H1 (cell line): Measurements from ENCODE around the gene C3AR1. TPM values are rescaled to one million over a fixed set of nuclear protein-coding genes. Genes with fewer than 3 reads are reported as not detected.

Experiments
- CTCF ChIA-PET: fragments of 300-600 bp; sonication (Branson Sonifier 250); formaldehyde crosslinking; loops from one replicate; lab custom pipeline; 2021; ENCODE audit not compliant: partially characterized antibody; lab: Charles Lee
- POLR2A ChIA-PET: fragments of 300-600 bp; sonication (Branson Sonifier 250); formaldehyde crosslinking; loops from one replicate; lab custom pipeline; 2021; ENCODE audit warnings: inconsistent platforms; ENCODE audit not compliant: partially characterized antibody; lab: Charles Lee
- DNase-seq, 2 experiments: peaks; one replicate each; pipeline versions ENCODE4 v3.0.0 to v3.0.0-alpha.2; 2010 to 2022; ENCODE audit warnings: low spot score in 2 of 2, low read depth in 1 of 2, mixed read lengths in 1 of 2
- FAIRE-seq: peaks from 2 replicates; lab custom pipeline; 2011; peaks lifted over from hg19 to GRCh38; lab: Jason Lieb, UNC
- H2AFZ ChIP-seq: 2 replicates; pipeline ENCODE4 v1.8.1; 2012; ENCODE audit warnings: low read length, inconsistent platforms
- H2AK5ac ChIP-seq: 2 replicates; pipeline ENCODE4 v1.6.1; 2013; ENCODE audit warnings: low read depth, low read length
- H2BK120ac ChIP-seq: replicated peaks from 2 replicates; pipeline ENCODE3; 2013; ENCODE audit warnings: low read depth, low read length, inconsistent platforms
- H2BK12ac ChIP-seq: 2 replicates; pipeline ENCODE4 v1.6.1; 2013; ENCODE audit warnings: low read depth, low read length
- H2BK15ac ChIP-seq: 2 replicates; pipeline ENCODE4 v1.6.1; 2013; ENCODE audit warnings: low read length
- H2BK20ac ChIP-seq: 2 replicates; pipeline ENCODE4 v1.6.1; 2013; ENCODE audit warnings: low read length
- H2BK5ac ChIP-seq: 2 replicates; pipeline ENCODE4 v1.6.1; 2013; ENCODE audit warnings: low read depth, low read length
- H3K14ac ChIP-seq: 2 replicates; pipeline ENCODE4 v1.6.1; 2013; ENCODE audit warnings: inconsistent platforms; ENCODE audit not compliant: insufficient read length
- H3K18ac ChIP-seq: 2 replicates; pipeline ENCODE4 v1.6.1; 2013; ENCODE audit warnings: low read length; ENCODE audit errors: extremely low read depth
- H3K23ac ChIP-seq: 2 replicates; pipeline ENCODE4 v1.6.1; 2013; ENCODE audit warnings: inconsistent platforms; ENCODE audit not compliant: insufficient read length
- H3K23me2 ChIP-seq: 2 replicates; pipeline ENCODE4 v1.6.1; 2013; ENCODE audit warnings: low read depth, low read length
- H3K27ac ChIP-seq: 2 replicates; pipeline ENCODE4 v1.6.1; 2011; ENCODE audit warnings: low read depth, low read length, inconsistent platforms
- H3K27me3 ChIP-seq, 4 experiments: replicated peaks in 1 of 4; 1 replicate in 1 of 4; 2 replicates in 3 of 4; pipeline versions ENCODE4 v1.6.1 to v1.8.1; 2011 to 2013; ENCODE audit warnings: low read length in 3 of 4, mild to moderate bottlenecking in 3 of 4, inconsistent platforms in 2 of 4, mixed read lengths in 2 of 4, moderate library complexity in 1 of 4; ENCODE audit not compliant: control insufficient read depth in 3 of 4, insufficient read depth in 3 of 4; ENCODE audit errors: extremely low read depth in 1 of 4
- H3K36me3 ChIP-seq, 4 experiments: 2 replicates each; pipeline versions ENCODE4 v1.6.1 to v1.8.1; 2011 to 2013; ENCODE audit warnings: mild to moderate bottlenecking in 4 of 4, low read length in 3 of 4, moderate library complexity in 2 of 4, control low read depth in 1 of 4, inconsistent platforms in 1 of 4; ENCODE audit not compliant: insufficient read depth in 4 of 4, control insufficient read depth in 2 of 4
- H3K4ac ChIP-seq: replicated peaks from 2 replicates; pipeline ENCODE3; 2013; ENCODE audit warnings: low read length, low read depth, mixed read lengths, inconsistent platforms; ENCODE audit not compliant: insufficient read length
- H3K4me1 ChIP-seq, 4 experiments: replicated peaks in 1 of 4; 1 replicate in 1 of 4; 2 replicates in 3 of 4; pipeline versions ENCODE4 v1.6.1 to v1.8.1; 2011 to 2013; ENCODE audit warnings: low read length in 3 of 4, inconsistent platforms in 2 of 4, mixed read lengths in 1 of 4; ENCODE audit not compliant: insufficient read depth in 4 of 4, control insufficient read depth in 3 of 4
- H3K4me2 ChIP-seq, 2 experiments: 2 replicates each; pipeline versions ENCODE4 v1.6.1 to v1.8.1; 2011 to 2013; ENCODE audit warnings: low read depth in 2 of 2, low read length in 2 of 2, control low read depth in 1 of 2, inconsistent platforms in 1 of 2, mild to moderate bottlenecking in 1 of 2; ENCODE audit not compliant: insufficient read depth in 1 of 2
- H3K4me3 ChIP-seq, 4 experiments: fragments of 200-600, 300-600 bp in 1 of 4; sonication (generic), shearing (Covaris generic), sonication (Bioruptor Twin) in 1 of 4; 2 replicates each; pipeline versions ENCODE4 v1.5.1 to v1.8.1; 2011 to 2016; ENCODE audit warnings: low read length in 4 of 4, low read depth in 3 of 4, control low read depth in 2 of 4, inconsistent platforms in 2 of 4, mild to moderate bottlenecking in 2 of 4, mixed read lengths in 1 of 4, moderate library complexity in 1 of 4; ENCODE audit not compliant: insufficient read depth in 2 of 4; ENCODE audit errors: extremely low read depth in 1 of 4
- H3K56ac ChIP-seq: replicated peaks from 2 replicates; pipeline ENCODE3; 2013; ENCODE audit warnings: low read depth, mild to moderate bottlenecking, mixed read lengths, low read length, inconsistent platforms; ENCODE audit not compliant: insufficient read length
- H3K79me1 ChIP-seq: 2 replicates; pipeline ENCODE4 v1.6.1; 2013; ENCODE audit warnings: low read depth, low read length, control low read depth
- H3K79me2 ChIP-seq, 2 experiments: 2 replicates each; pipeline versions ENCODE4 v1.6.1 to v1.8.1; 2012 to 2013; ENCODE audit warnings: low read length in 2 of 2, mild to moderate bottlenecking in 2 of 2, inconsistent platforms in 1 of 2; ENCODE audit not compliant: insufficient read depth in 2 of 2, control insufficient read depth in 1 of 2
- H3K9ac ChIP-seq, 4 experiments: replicated peaks in 1 of 4; 1 replicate in 1 of 4; 2 replicates in 3 of 4; pipeline versions ENCODE4 v1.6.1 to v1.8.1; 2011 to 2013; ENCODE audit warnings: low read depth in 3 of 4, low read length in 3 of 4, control low read depth in 2 of 4, mild to moderate bottlenecking in 2 of 4, moderate library complexity in 2 of 4, inconsistent platforms in 1 of 4; ENCODE audit errors: extremely low read depth in 1 of 4
- H3K9me3 ChIP-seq, 2 experiments: 2 replicates each; pipeline versions ENCODE4 v1.6.1 to v1.8.1; 2012 to 2013; ENCODE audit warnings: mild to moderate bottlenecking in 2 of 2, moderate library complexity in 2 of 2, control low read depth in 1 of 2, inconsistent platforms in 1 of 2, low read depth in 1 of 2, low read length in 1 of 2, mixed read lengths in 1 of 2; ENCODE audit not compliant: insufficient read depth in 2 of 2
- H4K20me1 ChIP-seq, 2 experiments: replicated peaks in 1 of 2; 2 replicates each; pipeline versions ENCODE3 to v1.8.1; 2011 to 2013; ENCODE audit warnings: inconsistent platforms in 2 of 2, low read length in 2 of 2, mild to moderate bottlenecking in 1 of 2; ENCODE audit not compliant: insufficient read depth in 2 of 2, control insufficient read depth in 1 of 2
- H4K5ac ChIP-seq: 2 replicates; pipeline ENCODE4 v1.6.1; 2013; ENCODE audit warnings: low read length, low read depth, mixed read lengths, inconsistent platforms; ENCODE audit not compliant: insufficient read length
- H4K8ac ChIP-seq: 2 replicates; pipeline ENCODE4 v1.8.0; 2013; ENCODE audit warnings: mild to moderate bottlenecking, moderate library complexity, low read length, inconsistent platforms; ENCODE audit not compliant: insufficient read depth; ENCODE audit errors: extremely low read depth
- H4K91ac ChIP-seq: replicated peaks from 2 replicates; pipeline ENCODE3; 2013; ENCODE audit warnings: low read length, mixed read lengths, inconsistent platforms; ENCODE audit not compliant: insufficient read length
- BCL11A ChIP-seq, 2 experiments: IDR thresholded peaks; one replicate each; pipeline ENCODE4 v1.6.1; 2011; ENCODE audit warnings: low read depth in 2 of 2, low read length in 2 of 2, mild to moderate bottlenecking in 2 of 2
- CHD1 ChIP-seq: IDR thresholded peaks from 2 replicates; pipeline ENCODE4 v1.6.1; 2012; ENCODE audit warnings: low read depth, low read length, improper control_type of control experiment
- FOSL1 ChIP-seq: IDR thresholded peaks from 2 replicates; pipeline ENCODE4 v1.6.1; 2011; ENCODE audit warnings: mild to moderate bottlenecking, low read depth, low read length, moderate library complexity; ENCODE audit not compliant: insufficient read depth
- JUND ChIP-seq: IDR thresholded peaks from 2 replicates; pipeline ENCODE4 v1.6.1; 2011; ENCODE audit warnings: mild to moderate bottlenecking, improper control_type of control experiment, low read length
- KDM1A ChIP-seq: fragments of 200-600, 300-600 bp; sonication (generic); IDR thresholded peaks from 2 replicates; pipeline ENCODE4 v1.7.1; 2016; ENCODE audit warnings: mild to moderate bottlenecking, low read length, borderline replicate concordance
- MAX ChIP-seq: IDR thresholded peaks from 2 replicates; pipeline ENCODE4 v1.6.1; 2012; ENCODE audit warnings: inconsistent platforms
- SIN3A ChIP-seq, 2 experiments: IDR thresholded peaks in 1 of 2; conservative IDR thresholded peaks in 1 of 2; 2 replicates each; pipeline ENCODE4 v1.6.1; 2011 to 2012; ENCODE audit warnings: low read length in 2 of 2, improper control_type of control experiment in 1 of 2, low read depth in 1 of 2, mild to moderate bottlenecking in 1 of 2
- SIX5 ChIP-seq: IDR thresholded peaks from 2 replicates; pipeline ENCODE4 v1.6.1; 2011; ENCODE audit warnings: mild to moderate bottlenecking, low read depth, low read length
- SP4 ChIP-seq: IDR thresholded peaks from 2 replicates; pipeline ENCODE4 v1.6.1; 2012; ENCODE audit warnings: low read length, inconsistent platforms
- SRF ChIP-seq: IDR thresholded peaks from 2 replicates; pipeline ENCODE4 v1.6.1; 2011; ENCODE audit warnings: mild to moderate bottlenecking, low read depth, low read length, moderate library complexity
- TAF1 ChIP-seq: IDR thresholded peaks from 2 replicates; pipeline ENCODE4 v1.6.1; 2011; ENCODE audit warnings: mild to moderate bottlenecking, low read depth, low read length
- TBP ChIP-seq: IDR thresholded peaks from 2 replicates; pipeline ENCODE4 v1.6.1; 2011; ENCODE audit warnings: low read depth, low read length, improper control_type of control experiment
- WGBS, 2 experiments: shearing (Covaris generic) in 1 of 2; methylation state at CpG; one replicate each; pipeline versions ENCODE4 v1.1.6 to v1.1.7; 2013 to 2015; ENCODE audit warnings: low lambda C conversion rate in 2 of 2, mixed read lengths in 2 of 2, inconsistent platforms in 1 of 2, low coverage in 1 of 2, missing lambda C conversion rate in 1 of 2; ENCODE audit not compliant: insufficient replicate concordance in 2 of 2, insufficient coverage in 1 of 2, insufficient read length in 1 of 2; ENCODE audit errors: extremely low coverage in 1 of 2, missing lambda C conversion rate in 1 of 2; 5-methylcytosine and 5-hydroxymethylcytosine counted together
- polyA plus RNA-seq, 7 experiments: library from polyadenylated mRNA; depleted of rRNA in 3 of 7; stranded (reverse) in 5 of 7; unstranded in 2 of 7; fragments of >200 nt in 5 of 7; fragments of 200-250 nt in 2 of 7; gene quantifications; 1 replicate in 5 of 7; 2 replicates in 1 of 7; 4 replicates in 1 of 7; pipeline versions ENCODE4 v1.2.1 to v1.2.3, GENCODE V29; 2011 to 2013; ENCODE audit warnings: missing spikeins in 2 of 7, mixed read lengths in 2 of 7
- total RNA-seq: library from RNA; stranded (reverse); fragmentation: NEBNext Ultra II Directional; extraction: Animal tissue kit (Norgen Biotek cat#: 25700); gene quantifications from 2 replicates; pipeline ENCODE4 v1.2.1, GENCODE V29; 2021

Gene C3AR1
- total and polyA plus RNA-seq, 2 of the 8 experiments (the other 6 are each of a cell fraction or from before 2014, with no cell fraction given): not detected

- Histone ChIP-seq H2BK120ac (no peak overlapping the region), H3K4me3 (peak overlapping the region; percentile 80 to 91 (median 88); a peak in 7 of 8 replicates), H3K79me2 (peaks cover 0 to 19% of the 10 kb centered on the region in 2 experiments; a peak in 1 of 4 replicates), H4K20me1 (peaks cover 0 to 2% of the 10 kb centered on the region in 2 experiments), H3K4ac (no peak overlapping the region), H2BK12ac (no peak overlapping the region), H3K9ac (peak overlapping the region in 1 of 4 experiments; percentile 52; a peak in 1 of 7 replicates), H3K36me3 (no peaks in the 10 kb centered on the region), H3K27ac (no peak overlapping the region), H2AK5ac (no peak overlapping the region), H4K91ac (no peak overlapping the region), H3K23me2 (peaks cover 19% of the 10 kb centered on the region), H3K18ac (no peak overlapping the region), H3K4me2 (peak overlapping the region; percentile 82 to 83), H4K8ac (no peak overlapping the region), H3K27me3 (no peaks in the 10 kb centered on the region), H2AFZ (peak overlapping the region; percentile 61; the same call in 1 of the 2 replicates), H2BK20ac (no peak overlapping the region), H3K14ac (no peak overlapping the region), H2BK5ac (no peak overlapping the region), H3K23ac (no peak overlapping the region)
- POLR2A ChIA-PET: interaction anchor here (1.1 to 1.4 kb wide), 4 partner anchors 10 to 114 kb away, joined by 3 to 5 read pairs (median 4); partner anchors contain the start of gene C3AR1
- DNase-seq: no peak
- 72% methylated on average over 4 of the region's 5 CpGs; no CpG with 5 or more reads in 1 of the 2 experiments for WGBS, 2 experiments
- CTCF ChIA-PET: interaction anchor here (0.7 to 1.1 kb wide), 2 partner anchors 14 to 25 kb away, joined by 3 read pairs; no protein-coding TSS in a partner anchor
- no peak for FAIRE-seq
- TF ChIP-seq SP4: no peak
- TF ChIP-seq TAF1: no peak
- TF ChIP-seq CHD1: no peak
- no peak for TF ChIP-seq SIN3A (conservative IDR thresholded peaks at IDR 0.05 in 1 of 2, IDR thresholded peaks at IDR 0.05 in 1 of 2; ENCODE audit: low read depth in 1 of 2, low read length in 2 of 2)
- no peak for TF ChIP-seq FOSL1
- no peak for TF ChIP-seq SRF
- TF ChIP-seq JUND: no peak
- TF ChIP-seq BCL11A (IDR thresholded peaks at IDR 0.05; ENCODE audit: low read depth in 2 of 2, low read length in 2 of 2): no peak
- TF ChIP-seq MAX: no peak
- TF ChIP-seq KDM1A: no peak
- no peak for TF ChIP-seq TBP
- TF ChIP-seq SIX5: no peak
- TF ChIP-seq, all 59 proteins: peak for 0
- no peak overlapping the region for H3K56ac ChIP-seq
- no peak overlapping the region for H2BK15ac ChIP-seq
- no peaks in the 10 kb centered on the region for H3K9me3 ChIP-seq
- H4K5ac ChIP-seq: no peak overlapping the region
- peaks cover 8 to 23% (median 16%) of the 10 kb centered on the region in 4 experiments; a peak in 6 of 7 replicates for H3K4me1 ChIP-seq
- H3K79me1 ChIP-seq: peaks cover 5% of the 10 kb centered on the region; the same call in 1 of the 2 replicates
These were observed 34.3 kb downstream of the C3AR1 start for GRCh38 chr12:8031872-8032241.
